ENCODE results near the gene PLXNA2. TPM values are rescaled to one million over a fixed set of nuclear protein-coding genes. Genes with fewer than 3 reads are reported as not detected.

The PLXNA2 gene
- total RNA-seq, 1 experiment from 2014 or later, result 69.7 TPM

GRCh38 chr1:208129060-208129459, 115.1 kb downstream of the PLXNA2 start:
- H3K27me3 Mint-ChIP-seq (ENCODE audit: insufficient read depth, unreplicated experiment), result no peaks in the 10 kb centered on the region
- ChIA-PET POLR2A (interaction anchor here (0.9 to 2.0 kb wide), 4 partner anchors 27 to 115 kb away, joined by 3 to 15 read pairs (median 4); partner anchors contain the start of gene PLXNA2), CTCF (interaction anchor here (0.6 to 14.2 kb wide), 16 partner anchors 9 to 292 kb away, joined by 3 to 586 read pairs (median 4); partner anchors contain the start of gene PLXNA2)
- H3K9me3 Mint-ChIP-seq (ENCODE audit: unreplicated experiment), result no peaks in the 10 kb centered on the region
- H3K36me3 Mint-ChIP-seq (ENCODE audit: insufficient read depth, unreplicated experiment), result peaks cover 23% of the 10 kb centered on the region
- DNase-seq (ENCODE audit: unreplicated experiment), result no peak
- intact Hi-C loops (cut with micrococcal nuclease), result no loop called here
- no peak overlapping the region for H3K27ac Mint-ChIP-seq (ENCODE audit: low read depth, unreplicated experiment)
- no TSS peak for BruUV-seq (replicated peaks)
- H3K4me3 Mint-ChIP-seq (ENCODE audit: unreplicated experiment), result no peak overlapping the region
- H3K4me1 Mint-ChIP-seq (ENCODE audit: insufficient read depth, unreplicated experiment), result peaks cover 10% of the 10 kb centered on the region
- no peak for TF ChIP-seq CTCF (IDR thresholded peaks at IDR 0.05; ENCODE audit: unreplicated experiment)

- intact Hi-C loops (cut with micrococcal nuclease), result no loop called here
- no peak for TF ChIP-seq CTCF (IDR thresholded peaks at IDR 0.05; ENCODE audit: unreplicated experiment)
- CTCF ChIA-PET, result interaction anchor here (0.9 to 14.2 kb wide), 9 partner anchors 13 to 164 kb away, joined by 3 to 586 read pairs (median 3); partner anchors contain the start of gene PLXNA2
- peaks cover 10% of the 10 kb centered on the region for H3K4me1 Mint-ChIP-seq (ENCODE audit: insufficient read depth, unreplicated experiment)
- BruUV-seq (replicated peaks), result no TSS peak
- H3K9me3 Mint-ChIP-seq (ENCODE audit: unreplicated experiment), result no peaks in the 10 kb centered on the region
- H3K27me3 Mint-ChIP-seq (ENCODE audit: insufficient read depth, unreplicated experiment), result no peaks in the 10 kb centered on the region
- POLR2A ChIA-PET, result interaction anchor here (1.1 to 2.0 kb wide), 2 partner anchors 112 to 116 kb away, joined by 3 to 15 read pairs; partner anchors contain the start of gene PLXNA2
- H3K36me3 Mint-ChIP-seq (ENCODE audit: insufficient read depth, unreplicated experiment), result peaks cover 23% of the 10 kb centered on the region
- no peak overlapping the region for H3K27ac Mint-ChIP-seq (ENCODE audit: low read depth, unreplicated experiment)
- DNase-seq (ENCODE audit: unreplicated experiment), result no peak
- no peak overlapping the region for H3K4me3 Mint-ChIP-seq (ENCODE audit: unreplicated experiment)
Observed at GRCh38 chr1:208127792-208128529, 116.2 kb downstream of the PLXNA2 start.

- BruUV-seq (replicated peaks), result no TSS peak
- no peak overlapping the region for H3K27ac Mint-ChIP-seq (ENCODE audit: low read depth, unreplicated experiment)
- no peaks in the 10 kb centered on the region for H3K27me3 Mint-ChIP-seq (ENCODE audit: insufficient read depth, unreplicated experiment)
Observed at GRCh38 chr1:208127284-208127683, 116.9 kb downstream of the PLXNA2 start.

More at GRCh38 chr1:208127284-208127683, 116.9 kb downstream of the PLXNA2 start:
- no peaks in the 10 kb centered on the region for H3K9me3 Mint-ChIP-seq (ENCODE audit: unreplicated experiment)
- no peak for TF ChIP-seq CTCF (IDR thresholded peaks at IDR 0.05; ENCODE audit: unreplicated experiment)
- POLR2A ChIA-PET, result interaction anchor here (0.7 to 1.1 kb wide), 3 partner anchors 8 to 113 kb away, joined by 3 read pairs; no protein-coding TSS in a partner anchor
- peaks cover 7% of the 10 kb centered on the region for H3K4me1 Mint-ChIP-seq (ENCODE audit: insufficient read depth, unreplicated experiment)
- DNase-seq (ENCODE audit: unreplicated experiment), result no peak
- intact Hi-C loops (cut with micrococcal nuclease), result no loop called here
- H3K4me3 Mint-ChIP-seq (ENCODE audit: unreplicated experiment), result no peak overlapping the region
- peaks cover 22% of the 10 kb centered on the region for H3K36me3 Mint-ChIP-seq (ENCODE audit: insufficient read depth, unreplicated experiment)
- CTCF ChIA-PET, result interaction anchor here (0.6 to 14.2 kb wide), 11 partner anchors 13 to 163 kb away, joined by 3 to 586 read pairs (median 3); partner anchors contain the start of gene PLXNA2
